ENCODE measurements around the gene HOXB6. TPM values are rescaled to one million over a fixed set of nuclear protein-coding genes. Genes with fewer than 3 reads are reported as not detected.

The HOXB6 gene
- total RNA-seq, 1 experiment from 2014 or later, result 64.8 TPM

GRCh38 chr17:48624544-48625494, 20.0 kb upstream of the HOXB6 start:
- Histone ChIP-seq H3K9me3 (ENCODE audit: control insufficient read depth in 1 of 2, insufficient read depth in 1 of 2, low read depth in 1 of 2, low read length in 2 of 2) (no peaks in the 10 kb centered on the region), H2AFZ (ENCODE audit: low read depth, low read length, poor library complexity, severe bottlenecking) (peak overlapping the region; percentile 61), H3K9me2 (ENCODE audit: insufficient read depth) (no peaks in the 10 kb centered on the region), H4K20me1 (ENCODE audit: insufficient read depth) (no peaks in the 10 kb centered on the region), H3K79me2 (ENCODE audit: insufficient read depth, low read length) (peaks cover 42% of the 10 kb centered on the region), H3K4me1 (ENCODE audit: control insufficient read depth in 1 of 2, insufficient read depth in 2 of 2, low read length in 2 of 2) (peaks cover 15 to 32% of the 10 kb centered on the region in 2 experiments), H3K36me3 (ENCODE audit: control insufficient read depth in 1 of 2, insufficient read depth in 2 of 2, low read length in 2 of 2) (no peaks in the 10 kb centered on the region; a peak in 2 of 4 replicates), H3K27me3 (ENCODE audit: insufficient read depth, low read length) (no peaks in the 10 kb centered on the region), H3K9ac (ENCODE audit: low read length) (peak overlapping the region; percentile 95), H3K4me2 (ENCODE audit: low read length) (peak overlapping the region; percentile 98), H3K4me3 (replicated peaks in 1 of 2; ENCODE audit: low read depth in 1 of 2, low read length in 2 of 2) (peak overlapping the region; percentile 81 to 86), H3K27ac (ENCODE audit: low read depth, low read length) (peak overlapping the region; percentile 95)
- intact Hi-C loops (cut with micrococcal nuclease), result no loop called here
- ChIA-PET CTCF (interaction anchor here (0.9 to 1.7 kb wide), 7 partner anchors 7 to 600 kb away, joined by 3 to 12 read pairs (median 3); partner anchors contain the start of gene HOXB8), POLR2A (interaction anchor here (0.6 to 2.2 kb wide), 7 partner anchors 7 to 364 kb away, joined by 3 to 11 read pairs (median 4); no protein-coding TSS in a partner anchor), RAD21 (ENCODE audit: low non-redundant PET in 1 of 2, low total read pairs in 2 of 2, uncharacterized antibody in 2 of 2, unreplicated experiment in 2 of 2) (interaction anchor here in 1 of 2 experiments (1.5 kb wide), 1 partner anchor 254 kb away, joined by 5 read pairs; no protein-coding TSS in a partner anchor)
- peak; percentile 81 for TF ChIP-seq POLR2AphosphoS5 (IDR thresholded peaks at IDR 0.05; ENCODE audit: low read depth, low read length)
- 0 out of 2 replicates have a peak, but pooled peaks have one; percentile 42 for TF ChIP-seq MAX (IDR thresholded peaks at IDR 0.05)
- no peak for TF ChIP-seq CBX3 (IDR thresholded peaks at IDR 0.05; ENCODE audit: low read depth)
- DNase-seq (ENCODE audit: low read depth, low spot score) (no peak), ATAC-seq (peak; percentile 30)
- BruUV-seq (replicated peaks), result no TSS peak

DNA sequence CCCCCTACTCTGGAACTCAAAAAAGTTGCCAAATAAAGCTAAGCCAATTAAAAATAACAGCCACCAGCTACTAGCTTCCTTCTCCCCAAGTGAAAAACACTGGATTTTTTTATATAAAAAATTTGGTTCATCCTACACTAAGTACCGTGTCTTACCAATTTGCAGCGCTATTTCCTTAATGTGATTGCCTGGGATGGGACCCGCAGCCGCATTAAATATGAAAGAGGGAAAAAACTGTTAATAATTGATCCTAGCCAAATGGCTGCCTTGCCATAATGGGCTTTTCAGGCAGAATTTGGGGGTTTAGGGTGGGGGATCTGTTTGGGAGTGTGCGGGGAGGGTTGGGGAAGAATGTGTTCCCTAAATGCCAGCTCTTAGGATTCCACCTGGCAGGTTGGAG, 19.3 kb upstream of the HOXB6 start:
- Histone ChIP-seq H3K36me3 (ENCODE audit: control insufficient read depth in 1 of 2, insufficient read depth in 2 of 2, low read length in 2 of 2) (no peaks in the 10 kb centered on the region; a peak in 1 of 4 replicates), H3K27me3 (ENCODE audit: insufficient read depth, low read length) (no peaks in the 10 kb centered on the region), H3K9ac (ENCODE audit: low read length) (peak overlapping the region; percentile 95), H3K4me1 (ENCODE audit: control insufficient read depth in 1 of 2, insufficient read depth in 2 of 2, low read length in 2 of 2) (peaks cover 15 to 32% of the 10 kb centered on the region in 2 experiments), H3K79me2 (ENCODE audit: insufficient read depth, low read length) (peaks cover 42% of the 10 kb centered on the region), H4K20me1 (ENCODE audit: insufficient read depth) (no peaks in the 10 kb centered on the region), H3K27ac (ENCODE audit: low read depth, low read length) (peak overlapping the region; percentile 95; the same call in 1 of the 2 replicates), H3K4me3 (replicated peaks in 1 of 2; ENCODE audit: low read depth in 1 of 2, low read length in 2 of 2) (peak overlapping the region; percentile 81 to 86), H2AFZ (ENCODE audit: low read depth, low read length, poor library complexity, severe bottlenecking) (no peak overlapping the region), H3K9me2 (ENCODE audit: insufficient read depth) (no peaks in the 10 kb centered on the region), H3K9me3 (ENCODE audit: control insufficient read depth in 1 of 2, insufficient read depth in 1 of 2, low read depth in 1 of 2, low read length in 2 of 2) (no peaks in the 10 kb centered on the region), H3K4me2 (ENCODE audit: low read length) (peak overlapping the region; percentile 98)
- BruUV-seq (replicated peaks), result no TSS peak
- ATAC-seq (no peak), DNase-seq (ENCODE audit: low read depth, low spot score) (no peak)
- ChIA-PET POLR2A (interaction anchor here (0.6 to 1.8 kb wide), 2 partner anchors 17 to 359 kb away, joined by 3 to 6 read pairs; no protein-coding TSS in a partner anchor), RAD21 (ENCODE audit: low non-redundant PET in 1 of 2, low total read pairs in 2 of 2, uncharacterized antibody in 2 of 2, unreplicated experiment in 2 of 2) (no interaction called here), CTCF (interaction anchor here (0.9 to 1.4 kb wide), 3 partner anchors 316 to 363 kb away, joined by 3 read pairs; no protein-coding TSS in a partner anchor)
- intact Hi-C loops (cut with micrococcal nuclease), result no loop called here
- TF ChIP-seq TCF7L2 (IDR thresholded peaks at IDR 0.05; ENCODE audit: borderline replicate concordance, extremely low read depth, insufficient read depth, insufficient read length) (no peak), ZNF274 (IDR thresholded peaks at IDR 0.05; ENCODE audit: low read depth, low read length) (no peak), EZH2phosphoT487 (IDR thresholded peaks at IDR 0.05; ENCODE audit: borderline replicate concordance) (no peak), ELF1 (IDR thresholded peaks at IDR 0.05; ENCODE audit: borderline replicate concordance, low read depth) (no peak), RAD21 (IDR thresholded peaks at IDR 0.05; ENCODE audit: low read depth) (no peak), CBX3 (IDR thresholded peaks at IDR 0.05; ENCODE audit: low read depth) (no peak), ZFX (IDR thresholded peaks at IDR 0.05) (no peak)
- TF ChIP-seq, protein P1, sequence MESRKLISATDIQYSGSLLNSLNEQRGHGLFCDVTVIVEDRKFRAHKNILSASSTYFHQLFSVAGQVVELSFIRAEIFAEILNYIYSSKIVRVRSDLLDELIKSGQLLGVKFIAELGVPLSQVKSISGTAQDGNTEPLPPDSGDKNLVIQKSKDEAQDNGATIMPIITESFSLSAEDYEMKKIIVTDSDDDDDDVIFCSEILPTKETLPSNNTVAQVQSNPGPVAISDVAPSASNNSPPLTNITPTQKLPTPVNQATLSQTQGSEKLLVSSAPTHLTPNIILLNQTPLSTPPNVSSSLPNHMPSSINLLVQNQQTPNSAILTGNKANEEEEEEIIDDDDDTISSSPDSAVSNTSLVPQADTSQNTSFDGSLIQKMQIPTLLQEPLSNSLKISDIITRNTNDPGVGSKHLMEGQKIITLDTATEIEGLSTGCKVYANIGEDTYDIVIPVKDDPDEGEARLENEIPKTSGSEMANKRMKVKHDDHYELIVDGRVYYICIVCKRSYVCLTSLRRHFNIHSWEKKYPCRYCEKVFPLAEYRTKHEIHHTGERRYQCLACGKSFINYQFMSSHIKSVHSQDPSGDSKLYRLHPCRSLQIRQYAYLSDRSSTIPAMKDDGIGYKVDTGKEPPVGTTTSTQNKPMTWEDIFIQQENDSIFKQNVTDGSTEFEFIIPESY (IDR thresholded peaks at IDR 0.05; ENCODE audit: extremely low read depth, insufficient replicate concordance, low read length), result no peak
- TF ChIP-seq, protein P2, sequence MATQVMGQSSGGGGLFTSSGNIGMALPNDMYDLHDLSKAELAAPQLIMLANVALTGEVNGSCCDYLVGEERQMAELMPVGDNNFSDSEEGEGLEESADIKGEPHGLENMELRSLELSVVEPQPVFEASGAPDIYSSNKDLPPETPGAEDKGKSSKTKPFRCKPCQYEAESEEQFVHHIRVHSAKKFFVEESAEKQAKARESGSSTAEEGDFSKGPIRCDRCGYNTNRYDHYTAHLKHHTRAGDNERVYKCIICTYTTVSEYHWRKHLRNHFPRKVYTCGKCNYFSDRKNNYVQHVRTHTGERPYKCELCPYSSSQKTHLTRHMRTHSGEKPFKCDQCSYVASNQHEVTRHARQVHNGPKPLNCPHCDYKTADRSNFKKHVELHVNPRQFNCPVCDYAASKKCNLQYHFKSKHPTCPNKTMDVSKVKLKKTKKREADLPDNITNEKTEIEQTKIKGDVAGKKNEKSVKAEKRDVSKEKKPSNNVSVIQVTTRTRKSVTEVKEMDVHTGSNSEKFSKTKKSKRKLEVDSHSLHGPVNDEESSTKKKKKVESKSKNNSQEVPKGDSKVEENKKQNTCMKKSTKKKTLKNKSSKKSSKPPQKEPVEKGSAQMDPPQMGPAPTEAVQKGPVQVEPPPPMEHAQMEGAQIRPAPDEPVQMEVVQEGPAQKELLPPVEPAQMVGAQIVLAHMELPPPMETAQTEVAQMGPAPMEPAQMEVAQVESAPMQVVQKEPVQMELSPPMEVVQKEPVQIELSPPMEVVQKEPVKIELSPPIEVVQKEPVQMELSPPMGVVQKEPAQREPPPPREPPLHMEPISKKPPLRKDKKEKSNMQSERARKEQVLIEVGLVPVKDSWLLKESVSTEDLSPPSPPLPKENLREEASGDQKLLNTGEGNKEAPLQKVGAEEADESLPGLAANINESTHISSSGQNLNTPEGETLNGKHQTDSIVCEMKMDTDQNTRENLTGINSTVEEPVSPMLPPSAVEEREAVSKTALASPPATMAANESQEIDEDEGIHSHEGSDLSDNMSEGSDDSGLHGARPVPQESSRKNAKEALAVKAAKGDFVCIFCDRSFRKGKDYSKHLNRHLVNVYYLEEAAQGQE (IDR thresholded peaks at IDR 0.05; ENCODE audit: low read depth), result no peak
